Measurements from ENCODE around the gene C20orf202.

DNA sequence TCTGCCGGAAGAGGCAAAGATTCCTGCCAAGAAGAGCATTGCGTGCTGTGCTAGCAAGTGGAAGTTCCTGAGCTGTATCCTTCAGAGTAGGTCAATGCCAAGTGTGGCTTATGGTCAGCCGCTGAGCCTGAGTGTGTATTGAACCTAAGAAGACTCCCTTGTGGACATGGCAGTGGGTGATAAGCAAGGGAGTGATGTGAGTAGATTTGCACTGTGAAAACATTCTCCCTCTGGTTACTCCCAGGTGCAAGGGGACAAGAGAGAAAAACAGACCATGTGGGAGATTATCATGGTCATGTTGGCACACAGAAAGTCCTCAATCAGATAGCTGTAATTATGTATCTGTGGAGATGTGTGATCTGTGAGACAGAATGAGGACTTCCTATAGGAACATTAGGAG lies 12.4 kb upstream of the C20orf202 start:
- TF ChIP-seq, protein P1, sequence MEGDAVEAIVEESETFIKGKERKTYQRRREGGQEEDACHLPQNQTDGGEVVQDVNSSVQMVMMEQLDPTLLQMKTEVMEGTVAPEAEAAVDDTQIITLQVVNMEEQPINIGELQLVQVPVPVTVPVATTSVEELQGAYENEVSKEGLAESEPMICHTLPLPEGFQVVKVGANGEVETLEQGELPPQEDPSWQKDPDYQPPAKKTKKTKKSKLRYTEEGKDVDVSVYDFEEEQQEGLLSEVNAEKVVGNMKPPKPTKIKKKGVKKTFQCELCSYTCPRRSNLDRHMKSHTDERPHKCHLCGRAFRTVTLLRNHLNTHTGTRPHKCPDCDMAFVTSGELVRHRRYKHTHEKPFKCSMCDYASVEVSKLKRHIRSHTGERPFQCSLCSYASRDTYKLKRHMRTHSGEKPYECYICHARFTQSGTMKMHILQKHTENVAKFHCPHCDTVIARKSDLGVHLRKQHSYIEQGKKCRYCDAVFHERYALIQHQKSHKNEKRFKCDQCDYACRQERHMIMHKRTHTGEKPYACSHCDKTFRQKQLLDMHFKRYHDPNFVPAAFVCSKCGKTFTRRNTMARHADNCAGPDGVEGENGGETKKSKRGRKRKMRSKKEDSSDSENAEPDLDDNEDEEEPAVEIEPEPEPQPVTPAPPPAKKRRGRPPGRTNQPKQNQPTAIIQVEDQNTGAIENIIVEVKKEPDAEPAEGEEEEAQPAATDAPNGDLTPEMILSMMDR (conservative IDR thresholded peaks at IDR 0.05; ENCODE audit: low read depth, low read length) = no peak
- TF ChIP-seq EZH2 (IDR thresholded peaks at IDR 0.05; ENCODE audit: low read length, unreplicated experiment) (no peak), EZH2phosphoT487 (IDR thresholded peaks at IDR 0.05; ENCODE audit: borderline replicate concordance, low read length) (no peak)
